Measurements from ENCODE around the gene COL23A1.

- no peak for TF ChIP-seq POLR2A (IDR thresholded peaks at IDR 0.05; ENCODE audit: low read length)
- TF ChIP-seq CHD2 (IDR thresholded peaks at IDR 0.05; ENCODE audit: low read length, partially characterized antibody): no peak
- TF ChIP-seq, protein P1, sequence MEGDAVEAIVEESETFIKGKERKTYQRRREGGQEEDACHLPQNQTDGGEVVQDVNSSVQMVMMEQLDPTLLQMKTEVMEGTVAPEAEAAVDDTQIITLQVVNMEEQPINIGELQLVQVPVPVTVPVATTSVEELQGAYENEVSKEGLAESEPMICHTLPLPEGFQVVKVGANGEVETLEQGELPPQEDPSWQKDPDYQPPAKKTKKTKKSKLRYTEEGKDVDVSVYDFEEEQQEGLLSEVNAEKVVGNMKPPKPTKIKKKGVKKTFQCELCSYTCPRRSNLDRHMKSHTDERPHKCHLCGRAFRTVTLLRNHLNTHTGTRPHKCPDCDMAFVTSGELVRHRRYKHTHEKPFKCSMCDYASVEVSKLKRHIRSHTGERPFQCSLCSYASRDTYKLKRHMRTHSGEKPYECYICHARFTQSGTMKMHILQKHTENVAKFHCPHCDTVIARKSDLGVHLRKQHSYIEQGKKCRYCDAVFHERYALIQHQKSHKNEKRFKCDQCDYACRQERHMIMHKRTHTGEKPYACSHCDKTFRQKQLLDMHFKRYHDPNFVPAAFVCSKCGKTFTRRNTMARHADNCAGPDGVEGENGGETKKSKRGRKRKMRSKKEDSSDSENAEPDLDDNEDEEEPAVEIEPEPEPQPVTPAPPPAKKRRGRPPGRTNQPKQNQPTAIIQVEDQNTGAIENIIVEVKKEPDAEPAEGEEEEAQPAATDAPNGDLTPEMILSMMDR (IDR thresholded peaks at IDR 0.05): no peak
- no peak for TF ChIP-seq GATA3 (IDR thresholded peaks at IDR 0.05; ENCODE audit: borderline replicate concordance)
- no peak for TF ChIP-seq RFX5 (IDR thresholded peaks at IDR 0.05)
- TF ChIP-seq RAD21 (conservative IDR thresholded peaks at IDR 0.05 in 1 of 2, IDR thresholded peaks at IDR 0.05 in 1 of 2): no peak
Observed at GRCh38 chr5:178370102-178370501, 220.1 kb downstream of the COL23A1 start.

Data from A549 (cell line).